Parathyroid adenoma (tissue), 2 donors: ENCODE data around the gene COX4I2.
A peak's percentile ranks its signal among the peaks of the same experiment; 100 is the strongest.

Experiments used
- H2AFZ ChIP-seq: fragments of 300-600 bp; sonication (generic); one replicate; pipeline ENCODE4 v1.7.0; 2017; ENCODE audit warnings: antibody characterized with exemption, mild to moderate bottlenecking
- H3K27ac ChIP-seq: fragments of 300-600 bp; sonication (generic); one replicate; pipeline ENCODE4 v1.7.0; 2017
- H3K27me3 ChIP-seq: fragments of 300-600 bp; sonication (generic); one replicate; pipeline ENCODE4 v1.7.0; 2017; ENCODE audit warnings: low read length; ENCODE audit not compliant: control insufficient read depth, insufficient read depth
- H3K36me3 ChIP-seq: fragments of 300-600 bp; sonication (generic); one replicate; pipeline ENCODE4 v1.7.0; 2017; ENCODE audit warnings: low read length; ENCODE audit not compliant: control insufficient read depth, insufficient read depth
- H3K4me1 ChIP-seq: fragments of 300-600 bp; sonication (generic); one replicate; pipeline ENCODE4 v1.7.0; 2017; ENCODE audit warnings: control low read depth
- H3K4me2 ChIP-seq: fragments of 300-600 bp; sonication (generic); one replicate; pipeline ENCODE4 v1.7.0; 2017; ENCODE audit warnings: low read length
- H3K4me3 ChIP-seq: fragments of 300-600 bp; sonication (generic); one replicate; pipeline ENCODE4 v1.7.0; 2017; ENCODE audit warnings: low read depth, low read length
- H3K79me2 ChIP-seq: fragments of 300-600 bp; sonication (generic); one replicate; pipeline ENCODE4 v1.7.0; 2017; ENCODE audit warnings: control low read depth
- H3K9ac ChIP-seq: fragments of 300-600 bp; sonication (generic); one replicate; pipeline ENCODE4 v1.7.0; 2017; ENCODE audit warnings: mild to moderate bottlenecking
- H3K9me3 ChIP-seq: fragments of 300-600 bp; sonication (generic); one replicate; pipeline ENCODE4 v1.7.0; 2017; ENCODE audit warnings: low read length; ENCODE audit not compliant: control insufficient read depth
- CTCF ChIP-seq: fragments of 300-600 bp; sonication (generic); IDR thresholded peaks from one replicate; pipeline ENCODE4 v1.7.0; 2017; ENCODE audit warnings: antibody characterized with exemption, mild to moderate bottlenecking
- donor health status: primary hyperparathyroidism.

COX4I2 gene

GRCh38 chr20:31682927-31683326, 45.2 kb downstream of the COX4I2 start:
- Histone ChIP-seq H3K36me3 (no peaks in the 10 kb centered on the region), H3K9me3 (no peaks in the 10 kb centered on the region), H3K27ac (no peak overlapping the region), H3K79me2 (peaks cover 17% of the 10 kb centered on the region), H3K4me2 (no peak overlapping the region), H2AFZ (no peak overlapping the region), H3K4me3 (no peak overlapping the region), H3K27me3 (no peaks in the 10 kb centered on the region), H3K9ac (no peak overlapping the region), H3K4me1 (peaks cover 30% of the 10 kb centered on the region)
- TF ChIP-seq CTCF: no peak

GRCh38 chr20:31684153-31685015, 46.7 kb downstream of the COX4I2 start:
- no peak overlapping the region for H3K4me2 ChIP-seq
- no peak for TF ChIP-seq CTCF
- no peak overlapping the region for H3K9ac ChIP-seq
- no peaks in the 10 kb centered on the region for H3K27me3 ChIP-seq
- H3K9me3 ChIP-seq: no peaks in the 10 kb centered on the region
- H3K27ac ChIP-seq: peak overlapping the region; percentile 5
- H3K79me2 ChIP-seq: peaks cover 12% of the 10 kb centered on the region
- H3K4me3 ChIP-seq: no peak overlapping the region
- H3K4me1 ChIP-seq: peaks cover 17% of the 10 kb centered on the region
- no peak overlapping the region for H2AFZ ChIP-seq
- no peaks in the 10 kb centered on the region for H3K36me3 ChIP-seq

GRCh38 chr20:31685853-31686643, 48.3 kb downstream of the COX4I2 start:
- Histone ChIP-seq H3K9ac (no peak overlapping the region), H3K4me2 (no peak overlapping the region), H3K4me1 (peaks cover 17% of the 10 kb centered on the region), H2AFZ (no peak overlapping the region), H3K4me3 (no peak overlapping the region), H3K36me3 (no peaks in the 10 kb centered on the region), H3K9me3 (no peaks in the 10 kb centered on the region), H3K27ac (no peak overlapping the region), H3K27me3 (no peaks in the 10 kb centered on the region), H3K79me2 (peaks cover 21% of the 10 kb centered on the region)
- no peak for TF ChIP-seq CTCF

GRCh38 chr20:31687777-31688176, 50.1 kb downstream of the COX4I2 start:
- Histone ChIP-seq H3K9me3 (no peaks in the 10 kb centered on the region), H3K27ac (no peak overlapping the region), H3K4me2 (no peak overlapping the region), H3K9ac (no peak overlapping the region), H3K79me2 (peaks cover 18% of the 10 kb centered on the region), H3K36me3 (no peaks in the 10 kb centered on the region), H3K4me3 (no peak overlapping the region), H2AFZ (no peak overlapping the region), H3K4me1 (peaks cover 21% of the 10 kb centered on the region), H3K27me3 (no peaks in the 10 kb centered on the region)
- no peak for TF ChIP-seq CTCF
